ENCODE data around the gene BAIAP2. TPM values are rescaled to one million over a fixed set of nuclear protein-coding genes. Genes with fewer than 3 reads are reported as not detected.

Gene BAIAP2
- total RNA-seq, 2 donors from 2014 or later: 14.7 to 22.7 TPM

DNA sequence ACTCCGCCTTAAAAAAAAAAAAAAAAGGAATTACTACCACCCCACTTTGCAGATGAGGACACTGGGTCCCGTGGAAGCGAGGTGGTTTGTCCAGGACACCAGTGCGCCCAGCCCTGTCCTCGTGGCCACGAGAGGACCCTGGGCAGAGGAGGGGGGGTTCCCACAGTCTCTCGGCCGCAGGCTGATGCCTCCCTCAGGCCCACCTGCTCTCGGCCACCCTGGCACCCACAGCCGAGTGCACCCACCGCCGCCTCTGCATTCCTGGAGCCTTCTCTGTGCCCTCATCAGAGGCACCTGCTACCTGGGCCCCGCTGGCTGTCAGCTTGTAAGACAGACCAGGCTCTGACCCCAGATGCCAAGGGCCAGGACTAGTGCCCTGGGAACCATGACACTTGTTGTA, 102.3 kb downstream of the BAIAP2 start:
- TF ChIP-seq, protein P1, sequence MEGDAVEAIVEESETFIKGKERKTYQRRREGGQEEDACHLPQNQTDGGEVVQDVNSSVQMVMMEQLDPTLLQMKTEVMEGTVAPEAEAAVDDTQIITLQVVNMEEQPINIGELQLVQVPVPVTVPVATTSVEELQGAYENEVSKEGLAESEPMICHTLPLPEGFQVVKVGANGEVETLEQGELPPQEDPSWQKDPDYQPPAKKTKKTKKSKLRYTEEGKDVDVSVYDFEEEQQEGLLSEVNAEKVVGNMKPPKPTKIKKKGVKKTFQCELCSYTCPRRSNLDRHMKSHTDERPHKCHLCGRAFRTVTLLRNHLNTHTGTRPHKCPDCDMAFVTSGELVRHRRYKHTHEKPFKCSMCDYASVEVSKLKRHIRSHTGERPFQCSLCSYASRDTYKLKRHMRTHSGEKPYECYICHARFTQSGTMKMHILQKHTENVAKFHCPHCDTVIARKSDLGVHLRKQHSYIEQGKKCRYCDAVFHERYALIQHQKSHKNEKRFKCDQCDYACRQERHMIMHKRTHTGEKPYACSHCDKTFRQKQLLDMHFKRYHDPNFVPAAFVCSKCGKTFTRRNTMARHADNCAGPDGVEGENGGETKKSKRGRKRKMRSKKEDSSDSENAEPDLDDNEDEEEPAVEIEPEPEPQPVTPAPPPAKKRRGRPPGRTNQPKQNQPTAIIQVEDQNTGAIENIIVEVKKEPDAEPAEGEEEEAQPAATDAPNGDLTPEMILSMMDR (IDR thresholded peaks at IDR 0.05): no peak
- Histone ChIP-seq H3K27me3 (no peaks in the 10 kb centered on the region), H3K36me3 (no peaks in the 10 kb centered on the region), H3K9ac (ENCODE audit: low read depth in 2 of 2, low read length in 2 of 2) (no peak overlapping the region), H3K4me3 (no peak overlapping the region), H3K4me1 (no peaks in the 10 kb centered on the region), H3K9me3 (no peaks in the 10 kb centered on the region), H3K27ac (no peak overlapping the region)
- intact Hi-C loops (cut with DNase I): no loop called here
- no peak for DNase-seq

DNA sequence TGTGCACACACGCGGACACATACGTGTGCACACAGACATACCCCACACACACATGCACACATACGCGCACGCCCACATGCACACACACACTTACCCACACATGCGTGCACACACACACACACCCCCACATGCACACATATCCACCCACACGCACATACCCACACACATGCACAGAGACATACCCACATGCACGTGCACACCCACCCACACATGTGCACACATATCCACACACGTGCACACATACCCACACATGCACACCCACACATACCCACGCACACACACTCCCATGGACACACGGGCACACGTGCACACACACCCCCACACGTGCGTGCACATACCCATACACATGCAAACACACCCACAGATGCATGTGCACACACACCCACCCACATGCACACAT, 103.1 kb downstream of the BAIAP2 start:
- intact Hi-C loops (cut with DNase I): no loop called here
- no peak overlapping the region for H3K4me3 ChIP-seq
- no peaks in the 10 kb centered on the region for H3K36me3 ChIP-seq
- TF ChIP-seq, protein P1 (IDR thresholded peaks at IDR 0.05): no peak
- no peaks in the 10 kb centered on the region for H3K27me3 ChIP-seq
- H3K4me1 ChIP-seq: no peaks in the 10 kb centered on the region
- H3K27ac ChIP-seq: no peak overlapping the region
- no peaks in the 10 kb centered on the region for H3K9me3 ChIP-seq
- no peak for DNase-seq
- H3K9ac ChIP-seq (ENCODE audit: low read depth in 2 of 2, low read length in 2 of 2): no peak overlapping the region

DNA sequence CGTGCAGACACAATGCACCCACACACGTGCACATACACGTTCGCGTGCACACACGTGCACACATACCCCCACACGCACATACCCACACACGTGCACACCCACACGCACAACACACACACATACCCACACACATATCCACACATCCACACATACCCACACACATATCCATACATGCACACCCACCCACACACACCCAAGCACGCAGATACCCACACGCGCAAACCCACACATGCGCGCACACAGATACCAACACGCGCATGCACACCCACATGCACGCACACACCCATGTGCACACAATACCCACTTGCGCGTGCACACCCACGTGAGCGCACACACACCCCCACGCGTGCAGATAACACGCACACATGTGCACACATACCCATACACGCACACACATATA, 103.5 kb downstream of the BAIAP2 start:
- no peak overlapping the region for H3K27ac ChIP-seq
- H3K4me1 ChIP-seq: no peaks in the 10 kb centered on the region
- H3K36me3 ChIP-seq: no peaks in the 10 kb centered on the region
- intact Hi-C loops (cut with DNase I): no loop called here
- no peaks in the 10 kb centered on the region for H3K9me3 ChIP-seq
- no peaks in the 10 kb centered on the region for H3K27me3 ChIP-seq
- no peak overlapping the region for H3K9ac ChIP-seq (ENCODE audit: low read depth in 2 of 2, low read length in 2 of 2)
- TF ChIP-seq, protein P1 (IDR thresholded peaks at IDR 0.05): no peak
- H3K4me3 ChIP-seq: no peak overlapping the region
- no peak for DNase-seq

DNA sequence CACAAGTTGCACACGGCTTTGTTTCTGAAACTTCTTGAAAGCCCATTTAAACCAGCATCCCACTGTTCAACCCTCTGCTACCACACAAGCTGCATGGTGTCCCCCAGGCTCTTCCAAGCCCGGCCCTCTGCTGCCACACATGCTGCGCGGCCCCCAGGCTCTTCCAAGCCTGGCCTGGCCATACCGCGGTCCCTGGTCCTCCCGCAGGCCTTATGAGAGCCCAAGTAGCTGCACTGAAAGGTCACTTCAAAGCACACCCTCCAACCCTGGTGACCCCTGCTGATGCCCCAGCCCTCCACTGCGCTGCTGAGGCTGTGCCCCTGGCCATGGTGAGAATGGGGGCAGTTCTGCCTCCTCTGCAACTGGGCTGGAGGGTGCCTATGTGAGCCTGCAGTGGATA, 104.5 kb downstream of the BAIAP2 start:
- H3K36me3 ChIP-seq: no peaks in the 10 kb centered on the region
- no peak for DNase-seq
- no peaks in the 10 kb centered on the region for H3K9me3 ChIP-seq
- TF ChIP-seq, protein P1 (IDR thresholded peaks at IDR 0.05): no peak
- intact Hi-C loops (cut with DNase I): no loop called here
- H3K27me3 ChIP-seq: no peaks in the 10 kb centered on the region
- H3K4me3 ChIP-seq: no peak overlapping the region
- H3K9ac ChIP-seq (ENCODE audit: low read depth in 2 of 2, low read length in 2 of 2): no peak overlapping the region
- no peak overlapping the region for H3K27ac ChIP-seq
- H3K4me1 ChIP-seq: no peaks in the 10 kb centered on the region

DNA sequence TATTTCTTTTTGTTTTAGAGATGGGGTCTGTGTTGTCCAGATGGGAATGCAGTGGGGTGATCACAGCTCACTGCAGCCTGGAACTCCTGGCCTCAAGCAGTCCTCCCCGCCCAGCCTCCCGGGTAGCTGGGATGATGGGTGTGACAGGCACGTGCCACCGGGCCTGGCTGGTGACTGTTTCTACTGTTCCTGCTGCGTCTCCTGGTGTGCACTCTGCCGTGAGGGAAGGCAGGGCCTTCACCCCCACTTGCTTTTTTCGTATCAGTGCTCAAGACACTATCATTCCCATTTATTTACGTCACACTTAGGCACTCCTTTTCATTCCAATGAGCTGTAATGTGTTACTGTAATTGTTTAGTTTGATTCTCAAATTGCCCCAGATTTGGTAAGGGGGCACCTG, 105.1 kb downstream of the BAIAP2 start:
- Histone ChIP-seq H3K4me3 (no peak overlapping the region), H3K9ac (ENCODE audit: low read depth in 2 of 2, low read length in 2 of 2) (no peak overlapping the region), H3K4me1 (no peaks in the 10 kb centered on the region), H3K27me3 (no peaks in the 10 kb centered on the region), H3K36me3 (no peaks in the 10 kb centered on the region), H3K9me3 (no peaks in the 10 kb centered on the region), H3K27ac (no peak overlapping the region)
- TF ChIP-seq, protein P1 (IDR thresholded peaks at IDR 0.05): no peak
- DNase-seq: no peak
- intact Hi-C loops (cut with DNase I): no loop called here

DNA sequence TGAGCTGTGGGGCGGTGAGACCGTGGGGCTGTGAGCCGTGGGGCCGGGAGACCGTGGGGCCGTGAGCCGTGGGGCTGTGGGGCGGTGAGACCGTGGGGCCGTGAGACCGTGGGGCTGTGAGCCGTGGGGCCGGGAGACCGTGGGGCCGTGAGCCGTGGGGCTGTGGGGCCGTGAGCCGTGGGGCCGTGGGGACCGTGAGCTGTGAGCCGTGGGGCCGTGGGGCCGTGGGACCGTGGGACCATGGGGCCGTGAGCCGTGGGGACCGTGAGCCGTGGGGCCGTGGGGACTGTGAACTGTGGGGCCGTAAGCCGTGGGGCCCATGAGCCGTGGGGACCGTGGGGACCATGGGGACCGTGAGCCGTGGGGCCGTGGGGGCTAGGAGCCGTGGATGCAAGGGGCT, 105.7 kb downstream of the BAIAP2 start:
- Histone ChIP-seq H3K4me3 (no peak overlapping the region), H3K9me3 (no peaks in the 10 kb centered on the region), H3K4me1 (no peaks in the 10 kb centered on the region), H3K27me3 (no peaks in the 10 kb centered on the region), H3K27ac (no peak overlapping the region), H3K36me3 (no peaks in the 10 kb centered on the region), H3K9ac (ENCODE audit: low read depth in 2 of 2, low read length in 2 of 2) (no peak overlapping the region)
- intact Hi-C loops (cut with DNase I): no loop called here
- no peak for DNase-seq
- TF ChIP-seq, protein P1 (IDR thresholded peaks at IDR 0.05): no peak
